Myocyte (in vitro differentiated cells): ENCODE results near the gene RBMS3. TPM values are rescaled to one million over a fixed set of nuclear protein-coding genes. Genes with fewer than 3 reads are reported as not detected.
"Not testable (repeated sequence)": the region's sequence is repeated elsewhere in the genome, so short reads cannot be mapped to it uniquely, and the experiment has no call there.

ENCODE experiments used
- DNase-seq: peaks from one replicate; pipeline ENCODE4 v3.0.0-alpha.2; 2012; ENCODE audit warnings: low read depth
- total RNA-seq: library from RNA; depleted of rRNA; stranded (reverse); fragments of >200 nt; gene quantifications from 2 replicates; pipeline ENCODE4 v1.2.3, GENCODE V29; 2014

The RBMS3 gene
- total RNA-seq, 1 donor from 2014 or later: 30.6 TPM

- no peak for DNase-seq
Observed at GRCh38 chr3:29310865-29311264, 30.0 kb downstream of the RBMS3 start.

DNA sequence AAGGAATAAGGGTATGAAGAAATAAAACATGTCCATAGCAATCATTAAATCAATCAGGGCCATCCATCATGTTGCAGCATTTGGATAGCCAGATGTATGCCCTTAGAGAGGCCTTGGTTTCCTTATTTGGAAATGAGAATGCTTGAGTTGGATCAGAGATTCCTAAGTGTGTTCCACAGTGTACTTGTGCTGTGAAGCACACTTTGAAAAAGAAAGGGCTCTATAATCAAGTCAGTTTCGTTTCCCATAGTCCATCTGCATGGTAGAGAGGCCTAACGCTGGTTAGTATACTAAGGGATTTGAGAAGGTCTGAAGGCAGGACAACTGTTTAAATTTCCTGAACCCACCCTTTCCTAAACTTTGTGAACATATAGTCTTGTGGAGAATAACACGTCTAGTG is 30.9 kb downstream of the RBMS3 start:
- no peak for DNase-seq

- DNase-seq: no peak
Observed at GRCh38 chr3:29312395-29312794, 31.5 kb downstream of the RBMS3 start.

DNA sequence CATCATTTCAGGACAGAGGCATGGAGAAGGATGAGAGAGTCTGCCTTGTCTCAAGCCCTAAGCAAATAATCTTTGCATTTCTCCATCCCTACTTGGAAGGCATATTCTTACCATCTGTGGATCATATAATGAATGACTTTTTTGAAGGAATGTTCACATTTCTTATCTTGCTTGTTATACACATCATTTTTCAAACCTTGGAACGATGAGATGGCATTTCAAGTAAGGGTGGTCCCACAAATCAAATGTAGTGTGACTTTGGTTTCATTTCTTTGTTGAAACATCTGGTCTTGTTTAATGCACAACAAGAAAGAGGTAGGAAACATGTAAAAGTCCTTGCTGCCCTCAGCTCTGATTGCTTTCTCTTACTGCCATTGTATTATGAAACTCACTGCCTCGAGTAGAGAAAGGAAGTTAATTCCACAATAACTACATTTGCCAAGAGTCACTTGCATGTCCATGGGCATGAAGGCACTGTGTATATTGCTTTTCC is 32.1 kb downstream of the RBMS3 start:
- no peak for DNase-seq

DNA sequence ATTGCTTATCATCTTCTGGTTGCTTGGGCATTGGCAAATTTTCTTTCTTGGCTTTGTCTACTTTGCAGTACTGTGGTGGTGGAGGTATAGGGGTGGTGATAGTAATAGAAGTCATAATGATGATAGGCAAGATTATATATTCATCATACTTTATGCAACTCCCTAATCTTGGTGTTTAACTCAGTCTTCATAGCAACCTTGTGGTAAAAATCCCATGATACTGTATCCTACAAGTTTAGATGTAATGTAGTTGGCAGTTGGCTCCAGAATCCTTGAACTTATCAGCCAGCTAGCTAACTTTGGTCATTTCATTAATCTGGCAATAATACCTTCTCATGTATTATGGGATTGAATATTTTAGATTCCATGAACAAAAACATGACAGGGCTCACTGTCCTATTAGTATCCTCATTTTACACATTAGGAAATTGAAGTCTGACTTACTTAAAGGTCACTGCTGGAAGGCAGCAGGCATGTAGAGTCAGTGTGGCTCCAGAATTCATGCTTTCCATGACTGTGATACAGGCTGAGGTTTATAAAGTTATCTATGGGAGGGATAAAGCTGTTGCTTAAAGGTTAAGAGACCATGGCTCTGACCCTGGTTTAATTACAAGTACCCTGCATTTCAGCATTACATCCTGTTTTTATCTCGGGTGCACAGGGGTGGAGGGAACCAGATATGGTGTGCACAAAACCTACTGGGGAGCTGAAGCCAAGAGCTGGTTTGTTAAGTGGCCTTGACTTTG is 33.3 kb downstream of the RBMS3 start:
- DNase-seq: no peak

DNA sequence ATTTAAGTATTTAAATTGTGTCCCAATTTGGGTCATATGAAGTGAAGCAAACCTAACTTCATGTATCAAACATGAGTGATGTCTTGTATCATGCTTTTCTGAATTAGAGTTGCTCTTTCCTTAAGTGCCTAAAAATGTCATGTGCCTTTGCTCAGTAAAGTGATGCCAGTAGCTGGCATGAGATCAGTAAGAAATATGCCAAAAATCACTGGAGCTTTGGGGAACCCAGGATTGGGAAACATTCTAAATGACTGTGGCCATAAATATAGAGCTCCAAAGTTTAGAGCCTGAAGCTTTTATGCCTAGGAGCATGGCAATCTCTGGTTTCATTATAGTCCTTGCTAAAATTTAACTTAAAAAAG is 33.8 kb downstream of the RBMS3 start:
- peak; percentile 23 for DNase-seq

DNA sequence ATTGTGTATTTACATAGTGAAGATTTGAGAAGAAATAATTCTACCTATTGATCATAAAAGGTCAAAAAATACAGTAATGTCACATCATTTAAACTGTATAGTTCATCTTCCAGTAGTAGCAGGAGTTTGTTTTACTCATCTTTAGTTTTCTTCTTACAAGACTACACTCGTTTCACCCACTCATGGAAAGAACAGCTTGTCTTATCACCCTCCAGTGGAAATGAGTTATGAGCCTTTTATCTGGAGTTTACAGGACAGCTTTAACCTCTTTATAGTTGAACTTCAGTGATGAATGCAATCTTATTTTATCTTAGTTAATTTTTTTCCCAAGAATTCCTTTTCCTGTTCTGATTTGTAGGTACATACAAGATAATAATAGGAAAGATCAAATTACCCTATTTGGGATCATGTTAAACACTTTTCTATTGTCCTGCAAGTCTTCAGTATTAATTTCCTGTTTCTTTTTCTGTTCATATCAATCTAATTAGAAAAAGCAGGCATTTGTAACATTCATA is 36.8 kb downstream of the RBMS3 start:
- DNase-seq: no peak

- DNase-seq: no peak
Observed at GRCh38 chr3:29318251-29318650, 37.4 kb downstream of the RBMS3 start.

GRCh38 chr3:29319262-29319661 is 38.4 kb downstream of the RBMS3 start:
- no peak for DNase-seq

DNA sequence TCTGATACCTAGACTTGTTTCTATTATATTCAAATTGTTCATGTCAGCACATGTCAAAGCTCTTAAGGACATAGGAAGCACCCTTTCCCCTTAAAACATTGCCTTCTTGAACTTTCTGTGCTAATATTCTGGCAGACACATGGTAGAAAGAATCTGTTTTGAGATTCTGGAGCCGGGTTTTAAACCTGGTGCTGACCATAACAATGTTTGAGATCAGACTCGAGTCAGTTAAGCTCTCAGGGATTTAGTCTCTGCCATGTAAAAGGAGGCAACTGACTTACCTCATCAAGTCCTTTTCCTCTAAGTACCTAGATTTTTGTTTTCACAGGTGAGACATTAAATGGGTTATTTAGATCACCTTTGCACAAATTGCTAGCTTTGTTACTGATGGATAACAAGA is 38.9 kb downstream of the RBMS3 start:
- no peak for DNase-seq

GRCh38 chr3:29322586-29322985 is 41.7 kb downstream of the RBMS3 start:
- DNase-seq: no peak

- peak; percentile 86 for DNase-seq
Observed at GRCh38 chr3:29324180-29324651, 43.3 kb downstream of the RBMS3 start.

- DNase-seq: not testable (repeated sequence)
Observed at GRCh38 chr3:29326540-29326939, 45.7 kb downstream of the RBMS3 start.

DNA sequence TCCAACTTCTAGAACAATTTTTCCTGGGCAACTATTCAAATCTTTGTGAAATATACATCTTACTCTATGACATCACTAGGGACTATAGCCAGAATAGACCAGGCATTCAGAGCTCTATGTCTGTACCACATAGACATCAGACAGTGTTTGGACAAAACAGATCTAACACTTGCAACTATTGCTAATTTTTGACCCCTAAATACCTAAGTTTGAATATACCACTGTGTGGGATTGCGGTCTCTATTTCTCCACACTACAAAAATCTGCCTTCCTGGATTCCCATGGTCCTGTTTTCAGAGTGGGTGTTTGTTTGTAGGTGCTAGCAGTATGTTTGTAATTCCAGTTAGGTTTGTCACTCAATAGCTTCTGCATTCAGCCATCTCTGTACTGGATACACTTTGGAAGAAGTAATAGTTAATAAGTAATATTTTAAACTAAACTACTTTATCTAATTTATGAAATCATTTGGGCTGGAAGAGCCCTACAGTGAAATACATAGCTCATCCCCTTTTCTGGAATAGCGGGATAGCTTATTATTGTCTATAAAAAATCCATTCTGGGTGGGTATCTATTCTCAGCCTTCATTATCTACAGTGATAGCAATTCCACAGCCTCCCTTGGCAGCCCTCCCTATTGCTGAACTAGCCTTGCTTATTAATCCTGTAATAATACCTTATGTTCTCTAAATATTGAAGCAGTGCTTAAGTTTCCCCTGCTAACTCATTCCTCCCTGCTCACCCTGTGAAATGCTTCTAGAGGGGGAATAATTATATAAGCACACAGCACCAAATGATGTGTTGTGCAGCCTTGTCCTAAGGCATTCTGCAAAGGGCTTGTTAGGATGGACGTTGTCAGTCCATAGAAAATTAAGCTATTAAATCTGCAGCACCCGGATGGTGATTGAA is 49.4 kb downstream of the RBMS3 start:
- DNase-seq: no peak

GRCh38 chr3:29331035-29331434 is 50.2 kb downstream of the RBMS3 start:
- DNase-seq: no peak

DNA sequence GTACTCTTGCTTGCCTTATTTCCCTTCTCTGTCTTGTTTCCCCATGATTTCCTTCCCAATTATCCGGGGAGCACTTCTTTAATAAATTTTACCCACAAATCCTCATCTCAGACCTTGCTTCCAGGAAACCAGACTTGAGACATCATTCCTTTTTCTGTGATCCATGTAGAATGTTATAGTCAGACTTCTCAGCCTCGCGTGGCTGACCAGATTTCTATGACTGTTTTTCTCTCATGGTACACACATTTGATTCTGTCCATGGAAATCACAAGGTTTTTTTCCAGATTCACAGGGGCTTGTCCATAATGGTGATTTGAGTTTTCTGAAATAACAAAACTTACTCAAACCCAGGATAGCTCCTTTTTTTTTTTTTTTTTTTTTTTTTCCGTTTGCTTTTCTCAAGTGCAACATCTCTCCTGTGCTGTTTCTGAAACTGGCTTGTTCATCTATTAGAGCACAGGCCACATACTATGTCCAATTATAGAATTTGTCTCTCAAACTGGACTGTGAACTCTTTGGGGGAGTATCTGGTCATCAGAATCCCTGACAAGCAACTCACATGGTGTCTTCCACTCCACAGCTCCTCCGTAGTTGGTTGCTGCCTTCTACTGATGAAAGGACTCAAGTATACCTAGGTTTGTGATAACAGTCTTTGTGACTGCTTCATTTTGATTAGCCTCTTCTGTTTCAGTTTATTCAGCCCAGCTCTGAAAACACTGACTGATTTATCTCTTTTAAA is 50.8 kb downstream of the RBMS3 start:
- DNase-seq: peak; percentile 33

- DNase-seq: no peak
Observed at GRCh38 chr3:29332195-29332637, 51.3 kb downstream of the RBMS3 start.

- DNase-seq: no peak
Observed at GRCh38 chr3:29333576-29333975, 52.7 kb downstream of the RBMS3 start.

DNA sequence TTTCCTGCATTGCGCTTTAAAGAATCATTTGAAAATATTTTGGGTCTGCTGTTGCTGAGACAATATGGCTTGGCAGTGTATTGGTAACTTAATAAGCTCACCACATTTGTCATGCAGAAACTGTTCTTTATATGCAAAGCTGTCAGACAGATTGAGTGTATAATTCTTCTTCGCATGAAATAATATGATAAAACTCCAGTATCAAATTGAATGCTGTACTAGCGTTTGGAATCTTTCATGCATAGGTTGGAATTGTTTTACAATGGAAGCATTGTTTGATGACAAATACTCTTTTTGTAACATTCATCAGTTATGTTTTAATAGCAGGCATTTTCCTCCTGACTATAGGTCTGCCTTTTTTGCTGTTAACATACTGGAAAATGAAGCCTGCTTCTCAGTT is 53.8 kb downstream of the RBMS3 start:
- DNase-seq: peak; percentile 16

GRCh38 chr3:29335438-29335837 is 54.6 kb downstream of the RBMS3 start:
- DNase-seq: peak; percentile 92

DNA sequence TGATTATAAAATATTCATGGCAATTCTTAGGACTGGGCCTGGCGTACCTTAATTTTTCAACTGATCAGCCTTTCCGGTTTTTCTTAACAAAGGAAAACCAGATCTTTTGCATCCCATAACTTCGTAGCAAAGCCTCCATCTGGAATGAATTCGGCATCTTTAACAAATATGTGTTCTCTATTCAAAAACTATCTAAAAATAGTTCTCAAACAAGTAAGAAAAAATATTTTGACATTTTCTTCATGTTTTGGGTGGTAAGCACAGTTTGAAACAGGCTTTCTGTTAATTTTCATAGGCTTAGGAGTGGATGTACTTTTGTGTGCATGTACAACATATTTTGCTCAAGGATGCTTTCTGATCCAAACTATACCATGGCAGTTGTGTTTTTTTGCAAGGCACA is 55.1 kb downstream of the RBMS3 start:
- peak; percentile 20 for DNase-seq
